Calu3 (cell line): ENCODE measurements around the gene PKP1. TPM values are rescaled to one million over a fixed set of nuclear protein-coding genes. Genes with fewer than 3 reads are reported as not detected.

Source experiments
- BruUV-seq: library from RNA; stranded (reverse); fragments of 400-500 nt; replicated peaks from 2 replicates; lab custom pipeline; 2021; lab: Mats Ljungman, UMichigan
- CTCF ChIA-PET: fragments of 300-600 bp; sonication (Branson Sonifier 250); formaldehyde crosslinking; loops from one replicate; lab custom pipeline; 2022; ENCODE audit warnings: antibody characterized with exemption; lab: Charles Lee
- DNase-seq: peaks from one replicate; pipeline ENCODE4 v3.0.0; 2022
- H3K27ac Mint-ChIP-seq: one replicate; pipeline ENCODE4 v1.8.0; 2022; ENCODE audit warnings: mixed read lengths; ENCODE audit not compliant: unreplicated experiment
- H3K27me3 Mint-ChIP-seq: one replicate; pipeline ENCODE4 v1.8.0; 2022; ENCODE audit warnings: mixed read lengths; ENCODE audit not compliant: unreplicated experiment
- H3K36me3 Mint-ChIP-seq: one replicate; pipeline ENCODE4 v1.8.0; 2022; ENCODE audit warnings: mild to moderate bottlenecking, moderate library complexity, mixed read lengths; ENCODE audit not compliant: insufficient read depth, unreplicated experiment
- H3K4me1 Mint-ChIP-seq: one replicate; pipeline ENCODE4 v1.8.0; 2022; ENCODE audit warnings: mild to moderate bottlenecking, low read depth, mixed read lengths; ENCODE audit not compliant: unreplicated experiment
- H3K4me3 Mint-ChIP-seq: one replicate; pipeline ENCODE4 v1.8.0; 2022; ENCODE audit warnings: mild to moderate bottlenecking, low read depth, moderate library complexity, mixed read lengths; ENCODE audit not compliant: unreplicated experiment
- H3K9me3 Mint-ChIP-seq: one replicate; pipeline ENCODE4 v1.8.0; 2022; ENCODE audit warnings: low read depth, mixed read lengths; ENCODE audit not compliant: unreplicated experiment
- CTCF ChIP-seq: fragments of 200-600 bp; IDR thresholded peaks from one replicate; pipeline ENCODE4 v1.8.0; 2022; ENCODE audit warnings: antibody characterized with exemption; ENCODE audit not compliant: unreplicated experiment
- intact Hi-C: fragments of 100-400 bp; cut with micrococcal nuclease; formaldehyde crosslinking; loops from one replicate; pipeline ENCODE4 v1.10.0; 2022; ENCODE audit not compliant: unreplicated experiment
- total RNA-seq: library from RNA; stranded (reverse); gene quantifications from 2 replicates; pipeline ENCODE4 v1.2.3, GENCODE V29; 2022

Gene PKP1
- total RNA-seq, 1 experiment from 2014 or later: 0.09 TPM

- H3K4me3 Mint-ChIP-seq: no peak overlapping the region
- H3K4me1 Mint-ChIP-seq: no peaks in the 10 kb centered on the region
- BruUV-seq: no TSS peak
- H3K27me3 Mint-ChIP-seq: peaks cover 38% of the 10 kb centered on the region
- H3K9me3 Mint-ChIP-seq: no peaks in the 10 kb centered on the region
- intact Hi-C loops: no loop called here
- DNase-seq: no peak
- CTCF ChIA-PET: interaction anchor here (0.6 to 1.7 kb wide), 3 partner anchors 31 to 181 kb away, joined by 3 to 4 read pairs (median 4); no protein-coding TSS in a partner anchor
- H3K27ac Mint-ChIP-seq: no peak overlapping the region
- TF ChIP-seq CTCF: no peak
- no peaks in the 10 kb centered on the region for H3K36me3 Mint-ChIP-seq
Observed at GRCh38 chr1:201251851-201252430, 31.4 kb upstream of the PKP1 start.

GRCh38 chr1:201252944-201253371 lies 30.3 kb upstream of the PKP1 start:
- Mint-ChIP-seq H3K9me3 (no peaks in the 10 kb centered on the region), H3K4me3 (no peak overlapping the region), H3K27ac (no peak overlapping the region), H3K27me3 (peaks cover 37% of the 10 kb centered on the region), H3K36me3 (no peaks in the 10 kb centered on the region), H3K4me1 (no peaks in the 10 kb centered on the region)
- DNase-seq: no peak
- CTCF ChIA-PET: interaction anchor here (1.7 kb wide), 1 partner anchor 109 kb away, joined by 4 read pairs; no protein-coding TSS in a partner anchor
- TF ChIP-seq CTCF: no peak
- no TSS peak for BruUV-seq
- intact Hi-C loops: no loop called here

DNA sequence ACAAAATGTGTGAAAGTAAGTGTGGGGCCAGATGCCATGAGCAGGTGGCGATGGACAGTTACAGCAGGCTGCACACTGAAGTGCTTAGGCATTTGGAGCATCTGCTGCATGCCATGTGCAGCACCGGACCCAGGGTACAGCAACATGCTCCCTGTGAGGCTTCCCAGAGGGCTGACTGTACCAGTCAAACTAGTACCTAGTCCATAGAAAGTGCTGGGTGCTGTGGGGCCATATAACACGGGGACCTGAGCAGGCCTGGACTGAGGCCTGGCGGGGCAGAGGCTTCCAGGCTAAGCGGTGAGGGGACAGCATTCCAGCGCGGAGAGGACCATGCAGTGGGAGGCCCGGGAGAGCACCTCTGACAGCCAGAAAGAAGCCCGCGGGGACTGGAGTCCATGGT lies 29.9 kb upstream of the PKP1 start:
- intact Hi-C loops: no loop called here

GRCh38 chr1:201253906-201254624 lies 29.2 kb upstream of the PKP1 start:
- no peak for TF ChIP-seq CTCF
- H3K27me3 Mint-ChIP-seq: peaks cover 32% of the 10 kb centered on the region
- CTCF ChIA-PET: interaction anchor here (0.7 to 2.3 kb wide), 7 partner anchors 12 to 121 kb away, joined by 3 to 24 read pairs (median 4); no protein-coding TSS in a partner anchor
- no TSS peak for BruUV-seq
- intact Hi-C loops: loop anchor here (1.0 kb wide), 1 partner anchor 107 kb away; no protein-coding TSS in a partner anchor
- no peaks in the 10 kb centered on the region for H3K36me3 Mint-ChIP-seq
- DNase-seq: no peak
- H3K27ac Mint-ChIP-seq: no peak overlapping the region
- no peaks in the 10 kb centered on the region for H3K4me1 Mint-ChIP-seq
- H3K9me3 Mint-ChIP-seq: no peaks in the 10 kb centered on the region
- no peak overlapping the region for H3K4me3 Mint-ChIP-seq

More for the DNA sequence above, 29.9 kb upstream of the PKP1 start:
- H3K9me3 Mint-ChIP-seq: no peaks in the 10 kb centered on the region
- no TSS peak for BruUV-seq
- H3K27ac Mint-ChIP-seq: no peak overlapping the region
- no peaks in the 10 kb centered on the region for H3K4me1 Mint-ChIP-seq
- no peaks in the 10 kb centered on the region for H3K36me3 Mint-ChIP-seq
- H3K4me3 Mint-ChIP-seq: no peak overlapping the region
- CTCF ChIA-PET: interaction anchor here (1.6 to 2.3 kb wide), 3 partner anchors 93 to 107 kb away, joined by 4 to 24 read pairs (median 7); no protein-coding TSS in a partner anchor
- DNase-seq: no peak
- TF ChIP-seq CTCF: no peak
- H3K27me3 Mint-ChIP-seq: peaks cover 37% of the 10 kb centered on the region
